Neural progenitor cell (in vitro differentiated cells): Measurements from ENCODE around the gene RNF214. TPM values are rescaled to one million over a fixed set of nuclear protein-coding genes. Genes with fewer than 3 reads are reported as not detected.
A peak's percentile ranks its signal among the peaks of the same experiment; 100 is the strongest.

Experiments
- DNase-seq: peaks from one replicate; pipeline ENCODE4 v3.0.0-alpha.2; 2016; ENCODE audit warnings: low spot score
- H2AFZ ChIP-seq: fragments of 200-600 bp; sonication (generic); replicated peaks from 2 replicates; pipeline ENCODE4 v1.6.1; 2016; ENCODE audit warnings: antibody characterized with exemption
- H3F3A ChIP-seq: fragments of 200-600 bp; sonication (generic); 2 replicates; pipeline ENCODE4 v1.6.1; 2016; ENCODE audit warnings: antibody characterized with exemption, low read depth
- H3K27ac ChIP-seq: fragments of 200-600 bp; sonication (generic); 2 replicates; pipeline ENCODE4 v1.5.1; 2016; ENCODE audit warnings: mild to moderate bottlenecking
- H3K27me3 ChIP-seq: fragments of 200-600 bp; sonication (generic); 2 replicates; pipeline ENCODE4 v1.6.1; 2016; ENCODE audit warnings: mild to moderate bottlenecking, moderate library complexity
- H3K36me3 ChIP-seq: fragments of 200-600 bp; sonication (generic); 2 replicates; pipeline ENCODE4 v1.5.1; 2016
- H3K4me1 ChIP-seq: fragments of 200-600 bp; sonication (generic); 2 replicates; pipeline ENCODE4 v1.6.1; 2016; ENCODE audit warnings: mixed run types
- H3K4me2 ChIP-seq: fragments of 200-600 bp; sonication (generic); 2 replicates; pipeline ENCODE4 v1.6.1; 2016
- H3K4me3 ChIP-seq: fragments of 200-600 bp; sonication (generic); 2 replicates; pipeline ENCODE4 v1.5.1; 2016
- H3K79me2 ChIP-seq: fragments of 200-600 bp; sonication (generic); 2 replicates; pipeline ENCODE4 v1.6.1; 2016; ENCODE audit warnings: low read depth
- H3K9ac ChIP-seq: fragments of 200-600 bp; sonication (generic); 2 replicates; pipeline ENCODE4 v1.6.1; 2016
- H3K9me3 ChIP-seq: fragments of 200-600 bp; sonication (generic); 2 replicates; pipeline ENCODE4 v1.5.1; 2016; ENCODE audit warnings: low read depth
- H4K20me1 ChIP-seq: fragments of 200-600 bp; sonication (generic); 2 replicates; pipeline ENCODE4 v1.6.1; 2016; ENCODE audit warnings: low read depth
- H3K27ac Mint-ChIP-seq: 3 replicates; pipeline ENCODE4 v1.8.0; 2021; ENCODE audit warnings: mixed read lengths
- H3K27me3 Mint-ChIP-seq: 2 replicates; pipeline ENCODE4 v1.8.0; 2022; ENCODE audit warnings: low read depth, mild to moderate bottlenecking, inconsistent platforms, moderate library complexity, mixed read lengths; ENCODE audit not compliant: insufficient read depth
- H3K36me3 Mint-ChIP-seq: 3 replicates; pipeline ENCODE4 v1.8.0; 2021; ENCODE audit warnings: mixed read lengths
- H3K4me1 Mint-ChIP-seq: 3 replicates; pipeline ENCODE4 v1.8.0; 2021; ENCODE audit warnings: mixed read lengths
- H3K4me3 Mint-ChIP-seq: 3 replicates; pipeline ENCODE4 v1.8.0; 2021; ENCODE audit warnings: mild to moderate bottlenecking, moderate library complexity, mixed read lengths
- H3K9me3 Mint-ChIP-seq: 3 replicates; pipeline ENCODE4 v1.8.0; 2020; ENCODE audit warnings: mixed read lengths
- EZH2 ChIP-seq: fragments of 200-600 bp; sonication (generic); IDR thresholded peaks from 2 replicates; pipeline ENCODE4 v1.6.1; 2017; ENCODE audit warnings: antibody characterized with exemption, mild to moderate bottlenecking, moderate library complexity
- EZH2phosphoT487 ChIP-seq: fragments of 200-600 bp; sonication (generic); IDR thresholded peaks from 2 replicates; pipeline ENCODE4 v1.6.1; 2017; ENCODE audit warnings: antibody characterized with exemption
- total RNA-seq: library from RNA; depleted of rRNA; stranded (reverse); fragments of >200 nt; gene quantifications from 2 replicates; pipeline ENCODE4 v1.2.3, GENCODE V29; 2015; ENCODE audit warnings: low replicate concordance
- TF ChIP-seq, protein P1 (sequence below): fragments of 200-600 bp; sonication (generic); IDR thresholded peaks from 2 replicates; pipeline ENCODE4 v1.5.1; 2017; ENCODE audit warnings: antibody characterized with exemption, mild to moderate bottlenecking

RNF214 gene
- total RNA-seq, 1 donor from 2014 or later, result 43.6 TPM

DNA sequence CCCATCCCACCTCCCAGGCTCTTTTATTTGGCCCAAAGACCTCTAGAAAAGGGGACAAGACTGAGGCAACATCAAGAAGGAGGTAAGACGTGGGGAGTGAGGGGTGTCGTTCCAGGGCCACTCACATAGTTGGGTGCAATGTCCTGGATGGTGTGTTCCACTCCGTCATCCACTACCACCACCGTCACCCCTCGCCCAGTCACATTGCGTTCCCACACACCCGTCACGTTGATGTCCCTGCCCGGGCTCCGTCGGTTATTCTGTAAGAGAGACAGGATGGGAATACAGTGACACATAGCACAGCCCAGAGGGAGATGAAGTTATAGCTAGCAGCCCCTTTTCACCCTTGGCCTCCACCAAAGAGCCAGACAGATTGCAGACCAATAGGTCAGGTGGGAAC lies 4.4 kb upstream of the RNF214 start:
- Histone ChIP-seq H3K9me3 (no peaks in the 10 kb centered on the region), H2AFZ (no peak overlapping the region), H3K4me2 (no peak overlapping the region), H3F3A (peaks cover 11% of the 10 kb centered on the region), H3K27ac (no peak overlapping the region), H4K20me1 (no peaks in the 10 kb centered on the region), H3K27me3 (no peaks in the 10 kb centered on the region), H3K9ac (no peak overlapping the region), H3K36me3 (no peaks in the 10 kb centered on the region), H3K4me1 (peaks cover 4% of the 10 kb centered on the region), H3K79me2 (peaks cover 26% of the 10 kb centered on the region), H3K4me3 (no peak overlapping the region)
- Mint-ChIP-seq H3K4me1 (peaks cover 19% of the 10 kb centered on the region), H3K4me3 (no peak overlapping the region), H3K27me3 (peaks cover 3% of the 10 kb centered on the region), H3K36me3 (peaks cover 5% of the 10 kb centered on the region), H3K27ac (no peak overlapping the region), H3K9me3 (no peaks in the 10 kb centered on the region)
- no peak for DNase-seq
- no peak for TF ChIP-seq EZH2

DNA sequence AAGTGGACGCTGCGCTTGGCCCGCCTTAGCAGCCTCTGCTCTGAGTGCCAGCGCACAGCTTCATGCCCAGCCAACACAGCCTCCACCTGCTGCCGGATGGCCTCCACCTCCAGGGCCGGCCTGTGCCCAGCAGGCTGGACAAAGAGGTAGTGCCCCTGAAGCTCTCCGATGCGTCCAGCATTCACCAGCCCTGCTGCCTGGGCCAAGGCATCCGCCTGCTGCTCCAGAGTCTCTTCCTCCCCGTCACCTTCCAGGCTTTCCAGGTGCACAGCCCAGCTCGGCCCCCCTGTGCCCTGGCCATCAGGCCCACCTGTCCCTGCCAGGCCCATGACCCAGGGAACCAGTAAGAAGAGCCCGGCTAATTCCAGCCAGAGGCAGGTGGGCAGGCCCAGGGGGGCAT lies 3.1 kb upstream of the RNF214 start:
- Histone ChIP-seq H4K20me1 (no peaks in the 10 kb centered on the region), H3K4me3 (no peak overlapping the region), H3K9ac (no peak overlapping the region), H3K36me3 (no peaks in the 10 kb centered on the region), H3K9me3 (no peaks in the 10 kb centered on the region), H3F3A (peaks cover 22% of the 10 kb centered on the region), H3K27ac (no peak overlapping the region), H2AFZ (no peak overlapping the region), H3K4me1 (peaks cover 12% of the 10 kb centered on the region), H3K4me2 (no peak overlapping the region), H3K79me2 (peaks cover 39% of the 10 kb centered on the region), H3K27me3 (no peaks in the 10 kb centered on the region)
- no peak overlapping the region for H3K27ac Mint-ChIP-seq
- H3K9me3 Mint-ChIP-seq, result no peaks in the 10 kb centered on the region
- no peak for DNase-seq
- TF ChIP-seq EZH2phosphoT487 (no peak), EZH2 (no peak)
- TF ChIP-seq, protein P1, sequence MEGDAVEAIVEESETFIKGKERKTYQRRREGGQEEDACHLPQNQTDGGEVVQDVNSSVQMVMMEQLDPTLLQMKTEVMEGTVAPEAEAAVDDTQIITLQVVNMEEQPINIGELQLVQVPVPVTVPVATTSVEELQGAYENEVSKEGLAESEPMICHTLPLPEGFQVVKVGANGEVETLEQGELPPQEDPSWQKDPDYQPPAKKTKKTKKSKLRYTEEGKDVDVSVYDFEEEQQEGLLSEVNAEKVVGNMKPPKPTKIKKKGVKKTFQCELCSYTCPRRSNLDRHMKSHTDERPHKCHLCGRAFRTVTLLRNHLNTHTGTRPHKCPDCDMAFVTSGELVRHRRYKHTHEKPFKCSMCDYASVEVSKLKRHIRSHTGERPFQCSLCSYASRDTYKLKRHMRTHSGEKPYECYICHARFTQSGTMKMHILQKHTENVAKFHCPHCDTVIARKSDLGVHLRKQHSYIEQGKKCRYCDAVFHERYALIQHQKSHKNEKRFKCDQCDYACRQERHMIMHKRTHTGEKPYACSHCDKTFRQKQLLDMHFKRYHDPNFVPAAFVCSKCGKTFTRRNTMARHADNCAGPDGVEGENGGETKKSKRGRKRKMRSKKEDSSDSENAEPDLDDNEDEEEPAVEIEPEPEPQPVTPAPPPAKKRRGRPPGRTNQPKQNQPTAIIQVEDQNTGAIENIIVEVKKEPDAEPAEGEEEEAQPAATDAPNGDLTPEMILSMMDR, result no peak
- H3K36me3 Mint-ChIP-seq, result peaks cover 5% of the 10 kb centered on the region
- peak overlapping the region; percentile 7 for H3K4me3 Mint-ChIP-seq
- peaks cover 32% of the 10 kb centered on the region for H3K4me1 Mint-ChIP-seq
- H3K27me3 Mint-ChIP-seq, result peaks cover 9% of the 10 kb centered on the region

DNA sequence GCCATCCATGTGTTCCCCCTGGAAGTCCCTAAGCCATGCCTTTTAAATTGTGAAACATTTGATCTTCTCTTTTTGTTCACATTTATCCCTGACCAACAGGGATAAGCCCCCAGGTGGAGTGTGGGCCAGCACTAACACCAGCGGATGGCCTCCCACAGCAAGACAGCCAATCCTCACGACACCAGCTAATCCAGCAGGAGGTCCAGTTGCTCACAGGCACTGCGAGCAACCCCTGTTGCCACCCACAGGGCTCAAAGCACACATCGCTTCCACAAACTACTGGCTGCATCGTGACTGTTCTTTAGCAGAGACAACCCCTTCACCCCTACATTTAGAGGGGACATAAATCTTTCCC lies 2.6 kb upstream of the RNF214 start:
- TF ChIP-seq, protein P1, result no peak
- TF ChIP-seq EZH2 (no peak), EZH2phosphoT487 (no peak)
- no peaks in the 10 kb centered on the region for H3K36me3 ChIP-seq
- no peak overlapping the region for H3K4me3 Mint-ChIP-seq

GRCh38 chr11:117230286-117230961 lies 2.0 kb upstream of the RNF214 start:
- H3K9ac ChIP-seq, result no peak overlapping the region

More for the DNA sequence above, 2.6 kb upstream of the RNF214 start:
- DNase-seq, result no peak
- Mint-ChIP-seq H3K4me1 (peaks cover 32% of the 10 kb centered on the region), H3K27ac (no peak overlapping the region), H3K27me3 (peaks cover 9% of the 10 kb centered on the region), H3K36me3 (peaks cover 5% of the 10 kb centered on the region), H3K9me3 (no peaks in the 10 kb centered on the region)
- Histone ChIP-seq H3K27me3 (no peaks in the 10 kb centered on the region), H3K4me1 (peaks cover 12% of the 10 kb centered on the region), H3K79me2 (peaks cover 44% of the 10 kb centered on the region), H4K20me1 (no peaks in the 10 kb centered on the region), H2AFZ (no peak overlapping the region), H3K4me2 (no peak overlapping the region), H3K9ac (no peak overlapping the region), H3K9me3 (no peaks in the 10 kb centered on the region), H3K27ac (no peak overlapping the region), H3F3A (peaks cover 22% of the 10 kb centered on the region), H3K4me3 (no peak overlapping the region)

More at GRCh38 chr11:117230286-117230961, 2.0 kb upstream of the RNF214 start:
- peaks cover 9% of the 10 kb centered on the region for H3K27me3 Mint-ChIP-seq
- peaks cover 32% of the 10 kb centered on the region for H3K4me1 Mint-ChIP-seq
- H3K27ac ChIP-seq, result no peak overlapping the region
- H3K9me3 ChIP-seq, result no peaks in the 10 kb centered on the region
- peaks cover 5% of the 10 kb centered on the region for H3K36me3 Mint-ChIP-seq
- H3K4me2 ChIP-seq, result peak overlapping the region; percentile 85
- H3K4me1 ChIP-seq, result peaks cover 12% of the 10 kb centered on the region
- H3K36me3 ChIP-seq, result no peaks in the 10 kb centered on the region
- H3K4me3 Mint-ChIP-seq, result peak overlapping the region; percentile 96
- no peak for DNase-seq
- H3K79me2 ChIP-seq, result peaks cover 47% of the 10 kb centered on the region
- no peaks in the 10 kb centered on the region for H3K27me3 ChIP-seq
- peaks cover 22% of the 10 kb centered on the region for H3F3A ChIP-seq
- no peak overlapping the region for H2AFZ ChIP-seq
- H4K20me1 ChIP-seq, result no peaks in the 10 kb centered on the region
- no peaks in the 10 kb centered on the region for H3K9me3 Mint-ChIP-seq
- TF ChIP-seq, protein P1, result no peak
- TF ChIP-seq EZH2phosphoT487, result no peak
- H3K27ac Mint-ChIP-seq, result no peak overlapping the region
- peak overlapping the region; percentile 99 for H3K4me3 ChIP-seq
